SK-N-SH (cell line): ENCODE results near the gene RFX2. TPM values are rescaled to one million over a fixed set of nuclear protein-coding genes. Genes with fewer than 3 reads are reported as not detected.

ENCODE experiments used
- CTCF ChIA-PET: fragments of 300-600, 350-600 bp; formaldehyde crosslinking; extraction: SDS; loops from one replicate; lab custom pipeline; 2021; lab: Yijun Ruan, JAX
- POLR2A ChIA-PET: fragments of 350-600 bp; sonication (Branson Sonifier 250); formaldehyde crosslinking; extraction: SDS; loops from one replicate; lab custom pipeline; 2020; ENCODE audit warnings: antibody characterized with exemption, inconsistent platforms; lab: Yijun Ruan, JAX
- DNase-seq: peaks from one replicate; pipeline ENCODE4 v3.0.0; 2012
- H2AFZ ChIP-seq: fragments of 200-600 bp; sonication (generic); 2 replicates; pipeline ENCODE4 v1.8.1; 2016; ENCODE audit warnings: antibody characterized with exemption, mild to moderate bottlenecking, low read depth
- H3F3A ChIP-seq: fragments of 200-600 bp; sonication (generic); replicated peaks from 2 replicates; pipeline ENCODE3; 2016; ENCODE audit warnings: antibody characterized with exemption, mild to moderate bottlenecking; ENCODE audit not compliant: insufficient read depth
- H3K27ac ChIP-seq, 2 experiments: fragments of 200-500 bp in 1 of 2; fragments of 200-600 bp in 1 of 2; sonication (Bioruptor generic) in 1 of 2; sonication (generic), shearing (Covaris generic) in 1 of 2; 2 replicates each; pipeline versions ENCODE4 v1.5.1 to v1.6.1; 2014 to 2016; ENCODE audit warnings: low read depth in 2 of 2, inconsistent platforms in 1 of 2, low read length in 1 of 2, mild to moderate bottlenecking in 1 of 2, mixed read lengths in 1 of 2
- H3K27me3 ChIP-seq: fragments of 200-600 bp; sonication (generic), shearing (Covaris generic); 2 replicates; pipeline ENCODE4 v1.6.1; 2016; ENCODE audit warnings: mixed run types; ENCODE audit not compliant: insufficient read depth
- H3K36me3 ChIP-seq, 2 experiments: fragments of 200-500 bp in 1 of 2; fragments of 200-600 bp in 1 of 2; sonication (Bioruptor generic) in 1 of 2; sonication (generic) in 1 of 2; replicated peaks in 1 of 2; 2 replicates each; pipeline versions ENCODE3 to v1.5.1; 2014 to 2016; ENCODE audit warnings: low read length in 1 of 2, mild to moderate bottlenecking in 1 of 2; ENCODE audit not compliant: insufficient read depth in 2 of 2, control insufficient read depth in 1 of 2
- H3K4me1 ChIP-seq, 2 experiments: fragments of 200-500 bp in 1 of 2; fragments of 200-600 bp in 1 of 2; sonication (Bioruptor generic) in 1 of 2; sonication (generic), shearing (Covaris generic) in 1 of 2; 2 replicates each; pipeline versions ENCODE4 v1.5.1 to v1.6.1; 2014 to 2016; ENCODE audit warnings: low read depth in 1 of 2, low read length in 1 of 2, mixed run types in 1 of 2; ENCODE audit not compliant: insufficient read depth in 2 of 2, control insufficient read depth in 1 of 2
- H3K4me2 ChIP-seq: fragments of 200-600 bp; sonication (generic), shearing (Covaris generic); 2 replicates; pipeline ENCODE4 v1.6.1; 2017; ENCODE audit warnings: mixed run types
- H3K4me3 ChIP-seq, 2 experiments: fragments of 200-500 bp in 1 of 2; fragments of 200-600 bp in 1 of 2; sonication (Bioruptor generic) in 1 of 2; sonication (generic), shearing (Covaris generic) in 1 of 2; 2 replicates each; pipeline versions ENCODE4 v1.5.1 to v1.8.1; 2014 to 2016; ENCODE audit warnings: low read depth in 2 of 2, inconsistent platforms in 1 of 2, low read length in 1 of 2, mild to moderate bottlenecking in 1 of 2, mixed read lengths in 1 of 2, moderate library complexity in 1 of 2
- H3K79me2 ChIP-seq: fragments of 200-600 bp; sonication (generic); 2 replicates; pipeline ENCODE4 v1.8.1; 2017; ENCODE audit warnings: mild to moderate bottlenecking; ENCODE audit not compliant: insufficient read depth
- H3K9ac ChIP-seq: fragments of 200-600 bp; sonication (generic); 2 replicates; pipeline ENCODE4 v1.6.1; 2017; ENCODE audit warnings: mixed run types
- H3K9me2 ChIP-seq: fragments of 200-600 bp; sonication (generic); 2 replicates; pipeline ENCODE4 v1.6.1; 2017; ENCODE audit warnings: mixed run types
- H3K9me3 ChIP-seq: fragments of 200-600 bp; sonication (generic); 2 replicates; pipeline ENCODE4 v1.6.1; 2017; ENCODE audit warnings: mixed run types, mild to moderate bottlenecking, moderate library complexity
- H4K20me1 ChIP-seq: fragments of 200-600 bp; sonication (generic); 2 replicates; pipeline ENCODE4 v1.6.1; 2017; ENCODE audit warnings: mild to moderate bottlenecking, mixed run types; ENCODE audit not compliant: insufficient read depth
- CHD2 ChIP-seq: fragments of 150-350 bp; IDR thresholded peaks from 2 replicates; pipeline ENCODE4 v1.6.1; 2018; ENCODE audit warnings: low read length; ENCODE audit not compliant: partially characterized antibody
- ELF1 ChIP-seq: IDR thresholded peaks from 2 replicates; pipeline ENCODE4 v1.4.0; 2012
- EP300 ChIP-seq, 2 experiments: IDR thresholded peaks; 2 replicates each; pipeline versions ENCODE4 v1.4.0 to v1.6.1; 2012; ENCODE audit warnings: borderline replicate concordance in 1 of 2, low read depth in 1 of 2, low read length in 1 of 2
- EZH2phosphoT487 ChIP-seq: fragments of 200-600 bp; sonication (generic); IDR thresholded peaks from 2 replicates; pipeline ENCODE4 v1.6.1; 2017; ENCODE audit warnings: low read depth, mixed run types, mild to moderate bottlenecking, antibody characterized with exemption, moderate library complexity, borderline replicate concordance
- FOXJ3 ChIP-seq: sonication (generic); formaldehyde crosslinking; IDR thresholded peaks from 2 replicates; pipeline ENCODE4 v1.5.1; 2020; ENCODE audit warnings: mild to moderate bottlenecking, missing genetic modification reagents
- FOXM1 ChIP-seq: IDR thresholded peaks from 2 replicates; pipeline ENCODE4 v1.4.0; 2012; ENCODE audit warnings: low read depth, mild to moderate bottlenecking
- GATA2 ChIP-seq: sonication (generic); formaldehyde crosslinking; IDR thresholded peaks from 2 replicates; pipeline ENCODE4 v1.5.0; 2020; ENCODE audit warnings: mild to moderate bottlenecking, missing genetic modification reagents
- JUND ChIP-seq: IDR thresholded peaks from 2 replicates; pipeline ENCODE4 v1.4.0; 2012
- NFIC ChIP-seq: IDR thresholded peaks from 2 replicates; pipeline ENCODE4 v1.4.0; 2012; ENCODE audit warnings: borderline replicate concordance
- NRF1 ChIP-seq: IDR thresholded peaks from 2 replicates; pipeline ENCODE4 v1.6.1; 2012; ENCODE audit warnings: low read depth, mild to moderate bottlenecking, low read length
- RCOR1 ChIP-seq: fragments of 150-350 bp; IDR thresholded peaks from 2 replicates; pipeline ENCODE4 v1.6.1; 2017; ENCODE audit warnings: antibody characterized with exemption, low read length
- RXRA ChIP-seq: IDR thresholded peaks from 2 replicates; pipeline ENCODE4 v1.4.0; 2012; ENCODE audit warnings: low read depth, mild to moderate bottlenecking, borderline replicate concordance
- SIN3A ChIP-seq: IDR thresholded peaks from 2 replicates; pipeline ENCODE4 v1.6.1; 2012; ENCODE audit warnings: low read depth, mild to moderate bottlenecking, low read length, moderate library complexity, borderline replicate concordance
- SMC3 ChIP-seq: IDR thresholded peaks from 2 replicates; pipeline ENCODE4 v1.6.1; 2012; ENCODE audit warnings: low read depth, low read length, improper control_type of control experiment
- TAF1 ChIP-seq: IDR thresholded peaks from 2 replicates; pipeline ENCODE4 v1.6.1; 2012; ENCODE audit warnings: low read depth, mild to moderate bottlenecking, low read length, moderate library complexity, borderline replicate concordance
- WGBS: methylation state at CpG from one replicate; pipeline ENCODE4 v1.1.6; 2017; ENCODE audit warnings: low lambda C conversion rate; 5-methylcytosine and 5-hydroxymethylcytosine counted together
- polyA plus RNA-seq, 3 experiments: library from polyadenylated mRNA; depleted of rRNA; stranded (reverse); fragments of >200 nt; gene quantifications; 2 replicates each; pipeline ENCODE4 v1.2.3, GENCODE V29; 2012
- TF ChIP-seq, protein P1 (sequence below): fragments of 150-350 bp; IDR thresholded peaks from 2 replicates; pipeline ENCODE4 v1.6.1; 2016; ENCODE audit warnings: mild to moderate bottlenecking, low read depth, low read length
- TF ChIP-seq, protein P2 (sequence below): IDR thresholded peaks from 2 replicates; pipeline ENCODE4; 2012
- TF ChIP-seq, protein P3 (sequence below): fragments of 150-350 bp; IDR thresholded peaks from 2 replicates; pipeline ENCODE4 v1.6.1; 2017; ENCODE audit warnings: antibody characterized with exemption, low read length, low read depth, borderline replicate concordance
- TF ChIP-seq, protein P4 (sequence below): IDR thresholded peaks from 2 replicates; pipeline ENCODE4 v1.4.0; 2012; ENCODE audit warnings: low read depth

RFX2 gene
- polyA plus RNA-seq, 1 of the 3 experiments (the other 2 are of a cell fraction): 12.6 TPM

DNA sequence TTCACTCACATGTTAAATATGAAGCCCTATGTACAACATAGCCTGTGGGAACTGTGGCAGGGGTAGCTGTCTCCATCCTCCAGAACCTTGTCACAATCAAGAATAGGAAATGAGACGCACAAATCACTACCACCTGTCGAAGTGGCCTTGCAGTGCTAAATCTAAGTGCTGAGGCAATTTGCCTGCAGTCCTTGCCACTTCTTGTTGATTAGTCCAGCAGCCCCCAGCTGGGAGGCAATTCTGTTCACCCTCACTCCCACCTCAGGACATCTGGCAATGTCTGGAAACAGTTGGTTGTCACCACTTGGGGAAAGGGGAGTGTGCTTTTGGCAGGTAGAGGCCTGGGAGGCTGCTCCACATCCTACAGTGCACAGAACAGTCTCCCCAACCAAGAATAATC is 10.7 kb downstream of the RFX2 start:
- TF ChIP-seq NRF1 (no peak), EZH2phosphoT487 (no peak), NFIC (no peak), GATA2 (CRISPR knock-in tag) (no peak), ELF1 (no peak), FOXJ3 (CRISPR knock-in tag) (no peak), TAF1 (no peak), RXRA (no peak), CHD2 (no peak), SMC3 (no peak)
- TF ChIP-seq, protein P1, sequence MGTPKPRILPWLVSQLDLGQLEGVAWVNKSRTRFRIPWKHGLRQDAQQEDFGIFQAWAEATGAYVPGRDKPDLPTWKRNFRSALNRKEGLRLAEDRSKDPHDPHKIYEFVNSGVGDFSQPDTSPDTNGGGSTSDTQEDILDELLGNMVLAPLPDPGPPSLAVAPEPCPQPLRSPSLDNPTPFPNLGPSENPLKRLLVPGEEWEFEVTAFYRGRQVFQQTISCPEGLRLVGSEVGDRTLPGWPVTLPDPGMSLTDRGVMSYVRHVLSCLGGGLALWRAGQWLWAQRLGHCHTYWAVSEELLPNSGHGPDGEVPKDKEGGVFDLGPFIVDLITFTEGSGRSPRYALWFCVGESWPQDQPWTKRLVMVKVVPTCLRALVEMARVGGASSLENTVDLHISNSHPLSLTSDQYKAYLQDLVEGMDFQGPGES: no peak
- TF ChIP-seq, protein P2, sequence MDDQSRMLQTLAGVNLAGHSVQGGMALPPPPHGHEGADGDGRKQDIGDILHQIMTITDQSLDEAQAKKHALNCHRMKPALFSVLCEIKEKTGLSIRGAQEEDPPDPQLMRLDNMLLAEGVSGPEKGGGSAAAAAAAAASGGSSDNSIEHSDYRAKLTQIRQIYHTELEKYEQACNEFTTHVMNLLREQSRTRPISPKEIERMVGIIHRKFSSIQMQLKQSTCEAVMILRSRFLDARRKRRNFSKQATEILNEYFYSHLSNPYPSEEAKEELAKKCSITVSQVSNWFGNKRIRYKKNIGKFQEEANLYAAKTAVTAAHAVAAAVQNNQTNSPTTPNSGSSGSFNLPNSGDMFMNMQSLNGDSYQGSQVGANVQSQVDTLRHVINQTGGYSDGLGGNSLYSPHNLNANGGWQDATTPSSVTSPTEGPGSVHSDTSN: no peak
- Histone ChIP-seq H3K9me3 (no peaks in the 10 kb centered on the region), H3F3A (peaks cover 25% of the 10 kb centered on the region), H3K27ac (no peak overlapping the region), H3K4me2 (no peak overlapping the region), H3K79me2 (peaks cover 90% of the 10 kb centered on the region), H3K36me3 (no peaks in the 10 kb centered on the region), H3K4me1 (peaks cover 16 to 23% of the 10 kb centered on the region in 2 experiments), H3K4me3 (no peak overlapping the region), H4K20me1 (no peaks in the 10 kb centered on the region), H3K9me2 (no peaks in the 10 kb centered on the region), H2AFZ (no peak overlapping the region), H3K27me3 (no peaks in the 10 kb centered on the region), H3K9ac (no peak overlapping the region)
- ChIA-PET CTCF (interaction anchor here (0.8 to 1.7 kb wide), 2 partner anchors 27 to 51 kb away, joined by 3 to 10 read pairs; no protein-coding TSS in a partner anchor), POLR2A (interaction anchor here (1.1 kb wide), 1 partner anchor 12 kb away, joined by 3 read pairs; no protein-coding TSS in a partner anchor)
- no peak for DNase-seq
- 100% methylated on average over 2 of the region's 2 CpGs for WGBS

DNA sequence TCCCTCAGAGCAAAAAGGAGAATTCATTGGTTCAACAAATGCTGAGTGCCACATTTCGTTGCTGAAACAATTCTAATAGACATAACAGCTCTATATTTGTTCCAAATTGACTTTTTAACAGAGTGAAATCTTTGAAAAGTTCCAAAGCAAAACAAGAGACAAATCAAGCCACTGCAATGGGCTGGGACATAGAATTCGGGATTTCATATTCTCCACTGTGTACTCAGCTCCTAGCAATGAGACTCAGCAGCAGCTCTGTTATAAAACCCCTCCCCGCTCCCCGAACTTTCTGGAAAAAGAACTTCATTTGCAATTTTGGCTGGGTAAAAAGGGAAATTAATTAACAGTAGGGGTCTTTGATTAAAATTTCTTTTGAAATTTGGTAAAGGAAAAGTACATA is 11.3 kb downstream of the RFX2 start:
- Histone ChIP-seq H3K9me2 (no peaks in the 10 kb centered on the region), H3K79me2 (peaks cover 90% of the 10 kb centered on the region), H3F3A (peaks cover 19% of the 10 kb centered on the region), H3K4me3 (no peak overlapping the region), H3K27ac (peak overlapping the region in 1 of 2 experiments; percentile 26; a peak in 1 of 4 replicates), H2AFZ (no peak overlapping the region), H3K4me2 (no peak overlapping the region), H3K4me1 (peaks cover 16 to 23% of the 10 kb centered on the region in 2 experiments), H4K20me1 (no peaks in the 10 kb centered on the region), H3K36me3 (no peaks in the 10 kb centered on the region), H3K9me3 (no peaks in the 10 kb centered on the region), H3K27me3 (no peaks in the 10 kb centered on the region), H3K9ac (no peak overlapping the region)
- WGBS: 92% methylated on average over 4 of the region's 4 CpGs
- no peak for DNase-seq
- ChIA-PET CTCF (interaction anchor here (0.8 to 1.7 kb wide), 4 partner anchors 27 to 112 kb away, joined by 3 to 10 read pairs (median 4); no protein-coding TSS in a partner anchor), POLR2A (interaction anchor here (1.1 kb wide), 1 partner anchor 12 kb away, joined by 3 read pairs; no protein-coding TSS in a partner anchor)
- no peak for TF ChIP-seq TAF1
- no peak for TF ChIP-seq FOXJ3 (CRISPR knock-in tag)
- no peak for TF ChIP-seq SMC3
- no peak for TF ChIP-seq SIN3A
- TF ChIP-seq FOXM1: no peak
- TF ChIP-seq, protein P3, sequence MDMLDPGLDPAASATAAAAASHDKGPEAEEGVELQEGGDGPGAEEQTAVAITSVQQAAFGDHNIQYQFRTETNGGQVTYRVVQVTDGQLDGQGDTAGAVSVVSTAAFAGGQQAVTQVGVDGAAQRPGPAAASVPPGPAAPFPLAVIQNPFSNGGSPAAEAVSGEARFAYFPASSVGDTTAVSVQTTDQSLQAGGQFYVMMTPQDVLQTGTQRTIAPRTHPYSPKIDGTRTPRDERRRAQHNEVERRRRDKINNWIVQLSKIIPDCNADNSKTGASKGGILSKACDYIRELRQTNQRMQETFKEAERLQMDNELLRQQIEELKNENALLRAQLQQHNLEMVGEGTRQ: no peak
- TF ChIP-seq RCOR1: no peak
- TF ChIP-seq, protein P1: no peak
- TF ChIP-seq JUND: no peak
- TF ChIP-seq EP300 (IDR thresholded peaks at IDR 0.05; ENCODE audit: borderline replicate concordance in 1 of 2, low read depth in 1 of 2, low read length in 1 of 2): no peak
- TF ChIP-seq, protein P4, sequence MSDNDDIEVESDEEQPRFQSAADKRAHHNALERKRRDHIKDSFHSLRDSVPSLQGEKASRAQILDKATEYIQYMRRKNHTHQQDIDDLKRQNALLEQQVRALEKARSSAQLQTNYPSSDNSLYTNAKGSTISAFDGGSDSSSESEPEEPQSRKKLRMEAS: no peak
